ENCODE data around the gene ENTPD6. TPM values are rescaled to one million over a fixed set of nuclear protein-coding genes. Genes with fewer than 3 reads are reported as not detected.

ENTPD6 gene
- total RNA-seq, 1 experiment from 2014 or later, result 68.3 TPM

DNA sequence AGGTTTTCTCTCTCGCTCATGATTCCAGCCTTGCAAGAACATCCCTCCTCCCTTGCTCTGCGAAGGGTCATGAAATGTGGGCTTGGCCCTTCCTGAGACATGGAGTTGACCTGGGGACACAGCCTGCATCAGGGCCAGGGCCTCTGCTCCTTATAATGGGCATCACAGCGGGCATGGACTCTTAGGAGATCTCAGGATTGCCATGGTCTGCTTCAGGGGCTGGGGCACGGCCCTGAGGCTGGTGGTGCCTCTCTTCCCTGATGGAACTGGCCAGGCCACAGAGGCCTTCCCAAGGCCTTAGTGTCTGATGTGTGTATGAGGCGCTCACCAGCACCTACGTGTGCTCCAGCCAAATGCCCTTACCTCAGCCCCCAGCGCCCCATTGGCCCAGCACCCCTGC is 23.9 kb downstream of the ENTPD6 start:
- DNase-seq (ENCODE audit: low spot score), result no peak
- in situ Hi-C loops (cut with HindIII; ENCODE audit: low sequenced_read_pairs), result no loop called here

DNA sequence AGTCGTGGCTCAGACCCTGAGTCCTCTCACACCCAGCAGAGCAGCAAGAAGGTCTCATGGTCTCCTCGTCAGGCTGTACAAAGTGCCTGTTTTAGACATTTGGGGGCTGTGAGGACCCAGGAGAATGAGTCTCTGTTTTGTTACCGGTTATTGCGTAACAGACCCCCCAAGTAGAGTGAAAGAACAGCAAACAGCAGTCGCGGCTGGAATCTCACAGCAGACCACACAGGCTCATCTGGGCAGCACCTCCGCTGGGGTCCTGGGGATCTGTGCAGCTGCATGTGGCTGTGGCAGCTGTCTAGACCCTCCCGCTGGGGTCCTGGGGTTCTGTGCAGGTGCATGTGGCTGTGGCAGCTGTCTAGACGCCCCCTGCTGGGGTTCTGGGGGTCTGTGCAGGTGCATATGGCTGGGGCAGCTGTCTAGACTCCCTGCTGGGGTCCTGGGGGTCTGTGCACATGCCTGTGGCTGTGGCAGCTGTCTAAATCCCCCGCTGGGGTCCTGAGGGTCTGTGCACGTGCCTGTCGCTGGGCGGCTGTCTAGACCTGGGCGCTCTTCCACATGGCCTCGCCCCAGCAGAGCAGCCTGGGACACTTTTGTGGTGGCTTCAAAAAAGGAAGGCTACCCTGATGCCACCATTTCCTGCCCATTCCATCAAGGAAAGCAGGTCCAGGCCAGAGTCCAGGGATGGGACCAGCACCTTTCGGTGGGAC is 24.7 kb downstream of the ENTPD6 start:
- in situ Hi-C loops (cut with HindIII; ENCODE audit: low sequenced_read_pairs), result no loop called here
- no peak for DNase-seq (ENCODE audit: low spot score)

DNA sequence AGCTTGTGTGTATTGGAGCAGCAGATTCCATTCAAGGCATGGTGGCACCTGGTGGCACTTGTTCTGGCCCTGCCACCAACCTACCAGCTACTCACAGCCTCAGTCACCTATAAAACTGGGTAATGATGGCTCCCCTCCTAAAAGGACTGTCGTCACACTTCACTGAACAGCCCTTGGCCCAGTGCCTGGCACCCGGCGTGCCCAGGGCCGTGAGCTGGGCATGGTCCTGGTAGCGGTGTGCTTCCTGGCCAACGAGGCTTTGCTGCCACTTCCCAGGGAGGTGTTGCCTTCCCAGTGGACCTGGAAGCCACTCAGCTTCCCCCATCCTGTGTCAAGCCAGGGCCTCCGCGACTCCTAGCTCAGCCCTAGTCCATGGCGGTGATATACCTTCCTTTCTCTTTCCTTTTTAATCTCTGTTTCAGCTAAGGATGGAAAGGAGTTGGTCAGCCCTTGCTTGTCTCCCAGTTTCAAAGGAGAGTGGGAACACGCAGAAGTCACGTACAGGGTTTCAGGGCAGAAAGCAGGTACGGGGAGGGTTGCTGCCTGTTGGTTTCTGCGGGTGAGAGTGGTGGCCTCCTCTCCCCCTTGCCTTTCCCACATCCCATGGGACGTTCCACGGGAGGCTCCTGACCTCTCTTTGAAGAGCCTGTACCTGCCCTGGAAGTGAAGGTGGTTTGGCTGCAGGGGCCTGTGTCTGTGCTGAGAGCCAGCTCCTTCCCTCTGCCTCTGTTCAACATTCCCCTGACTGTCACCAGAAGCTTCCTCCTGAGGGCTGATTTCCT is 25.5 kb downstream of the ENTPD6 start:
- in situ Hi-C loops (cut with HindIII; ENCODE audit: low sequenced_read_pairs), result no loop called here
- peak; percentile 89 for DNase-seq (ENCODE audit: low spot score)

DNA sequence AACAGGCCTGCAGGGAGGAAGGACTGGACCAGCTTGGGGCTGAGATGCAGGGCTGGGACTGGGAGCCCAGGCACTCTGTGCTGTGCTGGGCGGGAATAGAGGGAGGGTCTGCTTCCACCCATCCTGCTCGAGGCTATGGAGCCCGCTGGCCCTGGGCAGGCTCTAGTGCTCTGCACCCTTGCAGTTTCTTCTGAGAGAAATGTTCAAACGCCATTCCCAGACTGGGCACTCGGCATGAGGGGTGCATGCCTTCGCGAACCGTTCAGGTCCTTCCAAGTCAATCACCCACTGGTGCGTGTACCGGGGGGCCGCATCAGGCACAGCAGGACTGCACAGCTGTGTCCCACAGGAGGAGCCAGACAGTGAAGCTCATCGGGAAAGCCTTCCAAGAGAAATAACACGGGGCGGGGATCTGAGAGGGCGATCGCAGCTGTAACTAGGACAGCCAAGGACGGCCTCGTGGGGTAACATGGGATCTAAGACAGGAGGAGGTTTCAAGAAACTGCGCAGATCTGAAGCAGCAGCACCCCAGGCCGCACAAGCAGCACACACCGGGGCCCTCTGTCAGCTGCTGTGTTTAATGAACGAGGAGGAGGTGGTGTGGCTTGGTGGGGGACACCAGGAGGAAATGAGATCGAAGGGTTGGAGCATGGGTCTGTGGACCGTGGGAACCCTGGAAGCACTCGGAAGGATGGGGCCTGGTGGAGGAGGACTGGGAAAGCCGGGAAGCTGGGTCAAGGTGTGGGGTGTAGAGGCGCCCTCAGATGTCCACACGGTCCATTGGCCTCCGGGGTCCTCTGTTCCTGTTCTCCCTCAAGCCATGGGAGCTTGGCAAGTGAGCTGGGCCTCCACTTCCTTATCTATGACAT is 26.3 kb downstream of the ENTPD6 start:
- in situ Hi-C loops (cut with HindIII; ENCODE audit: low sequenced_read_pairs), result no loop called here
- DNase-seq (ENCODE audit: low spot score), result no peak

DNA sequence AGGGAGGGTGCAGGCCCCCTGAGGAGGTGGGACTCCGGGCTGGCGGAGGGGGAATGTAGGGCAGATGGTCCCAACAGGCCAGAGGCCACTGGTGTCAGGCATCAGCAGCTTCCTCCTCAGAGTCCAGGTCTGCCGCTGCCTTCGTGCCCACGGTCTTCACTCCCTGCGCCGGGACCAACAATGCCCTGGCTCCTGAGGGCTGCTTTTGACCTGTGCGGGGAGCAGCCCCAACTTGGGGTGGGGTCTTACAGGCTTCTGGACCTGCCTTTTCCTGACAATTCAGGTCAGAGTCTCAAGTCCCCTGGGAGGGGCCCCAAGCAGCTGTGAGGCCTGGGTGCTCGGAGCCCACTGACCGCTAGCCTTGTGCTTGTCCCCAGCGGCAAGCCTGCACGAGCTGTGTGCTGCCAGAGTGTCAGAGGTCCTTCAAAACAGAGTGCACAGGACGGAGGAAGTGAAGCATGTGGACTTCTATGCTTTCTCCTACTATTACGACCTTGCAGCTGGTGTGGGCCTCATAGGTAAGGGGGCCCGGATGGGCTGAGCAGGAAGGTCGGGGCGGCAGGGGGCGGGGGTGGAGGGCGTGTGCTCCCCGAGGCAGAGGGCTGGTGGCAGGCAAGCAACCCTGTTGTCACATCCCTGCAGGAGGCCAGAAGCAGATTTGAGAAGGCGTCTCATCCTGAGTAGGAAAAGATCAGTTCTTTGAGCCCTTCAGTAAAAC is 27.1 kb downstream of the ENTPD6 start:
- no peak for DNase-seq (ENCODE audit: low spot score)
- in situ Hi-C loops (cut with HindIII; ENCODE audit: low sequenced_read_pairs), result no loop called here

DNA sequence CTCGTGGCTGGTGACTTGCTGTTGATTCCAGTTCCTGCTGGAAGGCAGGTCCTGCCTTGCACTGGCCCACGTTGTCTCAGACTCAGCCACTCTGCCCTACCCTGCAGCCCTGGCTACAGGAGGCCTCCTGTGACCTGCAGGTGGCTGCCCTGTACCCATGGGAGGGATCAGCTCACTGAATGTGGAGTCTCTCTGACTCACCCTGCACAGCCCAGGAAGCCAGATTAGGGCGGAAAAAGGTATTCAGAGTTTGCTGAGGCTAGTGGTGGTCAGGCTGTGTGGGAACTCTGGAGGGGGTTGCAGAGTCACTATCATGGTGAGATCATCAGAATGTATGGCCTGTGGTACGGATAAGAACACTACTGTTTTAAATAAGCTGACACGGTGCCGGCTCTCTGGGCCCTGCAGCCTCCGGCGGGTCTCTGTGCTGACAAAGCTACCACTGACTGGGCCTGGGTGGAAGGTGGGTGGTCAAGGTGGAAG is 27.7 kb downstream of the ENTPD6 start:
- in situ Hi-C loops (cut with HindIII; ENCODE audit: low sequenced_read_pairs), result no loop called here

DNA sequence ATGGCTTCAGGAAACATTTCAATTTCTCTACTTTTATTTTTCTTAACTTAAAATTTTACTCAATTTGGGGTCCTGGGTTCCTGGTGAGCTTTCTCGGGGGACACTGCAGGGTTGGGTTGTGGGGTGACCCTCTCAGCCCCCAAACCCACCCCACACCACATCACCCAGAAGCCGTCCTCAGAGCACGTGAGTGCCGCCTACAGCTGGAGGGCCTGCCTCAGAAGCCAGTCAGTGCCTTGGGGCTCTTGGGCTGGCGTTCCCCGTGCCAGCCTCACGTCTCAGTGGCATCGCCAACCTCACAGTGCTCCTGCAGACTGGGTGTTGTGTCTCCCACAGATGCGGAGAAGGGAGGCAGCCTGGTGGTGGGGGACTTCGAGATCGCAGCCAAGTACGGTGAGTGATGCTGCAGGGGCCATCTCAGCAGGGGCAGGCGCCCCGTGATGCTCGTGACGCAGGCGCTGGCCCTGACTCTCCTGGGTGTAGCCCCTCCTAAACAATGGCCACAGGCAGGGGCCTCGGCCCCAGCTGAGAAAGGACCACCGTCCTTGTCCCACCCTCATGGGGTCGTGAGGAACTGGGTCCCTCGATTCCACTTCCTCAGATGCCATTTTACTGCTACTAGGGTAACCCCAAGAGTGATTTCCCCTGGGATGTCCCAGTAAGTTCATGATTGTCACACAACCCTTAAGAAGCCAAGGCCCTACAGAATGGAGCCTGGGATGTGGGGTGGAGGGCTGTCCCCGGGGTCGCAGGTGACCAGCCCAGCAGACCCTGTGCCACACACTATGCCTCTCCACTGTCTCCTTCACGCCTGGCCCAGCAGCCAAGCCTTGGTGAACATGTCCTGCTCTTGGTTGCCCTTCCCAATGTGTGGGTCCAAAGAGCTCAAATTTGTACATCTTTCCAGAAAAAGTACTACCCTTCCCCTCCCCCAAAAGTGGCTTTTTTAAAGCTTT is 28.5 kb downstream of the ENTPD6 start:
- DNase-seq (ENCODE audit: low spot score), result no peak
- in situ Hi-C loops (cut with HindIII; ENCODE audit: low sequenced_read_pairs), result no loop called here

More for the DNA sequence above, 27.7 kb downstream of the ENTPD6 start:
- no peak for DNase-seq (ENCODE audit: low spot score)

DNA sequence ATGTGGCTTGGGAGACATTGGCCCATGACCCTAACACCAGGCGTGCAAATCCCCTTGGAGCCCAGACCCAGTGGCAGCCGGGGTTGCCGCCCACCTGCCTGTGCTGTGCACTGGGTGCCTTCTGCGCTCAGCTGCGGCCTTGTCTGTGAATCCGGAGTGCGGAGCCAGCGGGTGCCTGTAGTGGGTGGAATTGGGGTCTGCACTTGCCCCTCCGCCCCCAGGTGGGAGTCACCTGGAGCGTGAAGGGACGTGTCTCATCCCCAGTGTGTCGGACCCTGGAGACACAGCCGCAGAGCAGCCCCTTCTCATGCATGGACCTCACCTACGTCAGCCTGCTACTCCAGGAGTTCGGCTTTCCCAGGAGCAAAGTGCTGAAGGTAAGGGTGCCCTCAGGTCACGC is 29.4 kb downstream of the ENTPD6 start:
- in situ Hi-C loops (cut with HindIII; ENCODE audit: low sequenced_read_pairs), result no loop called here
- no peak for DNase-seq (ENCODE audit: low spot score)

DNA sequence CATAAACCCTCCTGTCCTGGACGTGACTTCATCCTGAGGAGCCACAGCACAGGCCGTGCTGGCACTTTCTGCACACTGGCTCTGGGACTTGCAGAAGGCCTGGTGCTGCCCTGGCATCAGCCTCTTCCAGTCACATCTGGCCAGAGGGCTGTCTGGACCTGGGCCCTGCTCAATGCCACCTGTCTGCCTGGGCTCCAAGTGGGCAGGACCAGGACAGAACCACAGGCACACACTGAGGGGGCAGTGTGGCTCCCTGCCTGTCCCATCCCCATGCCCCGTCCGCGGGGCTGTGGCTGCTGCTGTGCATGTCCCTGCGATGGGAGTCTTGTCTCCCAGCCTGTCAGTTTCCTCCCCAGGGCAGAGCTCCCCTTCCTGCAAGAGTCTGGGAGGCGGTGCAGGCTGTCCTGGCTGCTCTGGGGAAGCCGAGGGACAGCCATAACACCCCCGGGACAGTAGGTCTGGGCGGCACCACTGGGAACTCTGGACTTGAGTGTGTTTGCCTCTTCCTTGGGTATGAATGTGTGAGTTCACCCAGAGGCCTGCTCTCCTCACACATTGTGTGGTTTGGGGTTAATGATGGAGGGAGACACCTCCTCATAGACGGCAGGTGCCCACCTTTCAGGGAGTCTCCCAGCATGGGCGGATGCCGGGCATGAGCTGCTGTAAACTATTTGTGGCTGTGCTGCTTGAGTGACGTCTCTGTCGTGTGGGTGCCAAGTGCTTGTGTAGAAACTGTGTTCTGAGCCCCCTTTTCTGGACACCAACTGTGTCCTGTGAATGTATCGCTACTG is 30.3 kb downstream of the ENTPD6 start:
- in situ Hi-C loops (cut with HindIII; ENCODE audit: low sequenced_read_pairs), result no loop called here
- no peak for DNase-seq (ENCODE audit: low spot score)

DNA sequence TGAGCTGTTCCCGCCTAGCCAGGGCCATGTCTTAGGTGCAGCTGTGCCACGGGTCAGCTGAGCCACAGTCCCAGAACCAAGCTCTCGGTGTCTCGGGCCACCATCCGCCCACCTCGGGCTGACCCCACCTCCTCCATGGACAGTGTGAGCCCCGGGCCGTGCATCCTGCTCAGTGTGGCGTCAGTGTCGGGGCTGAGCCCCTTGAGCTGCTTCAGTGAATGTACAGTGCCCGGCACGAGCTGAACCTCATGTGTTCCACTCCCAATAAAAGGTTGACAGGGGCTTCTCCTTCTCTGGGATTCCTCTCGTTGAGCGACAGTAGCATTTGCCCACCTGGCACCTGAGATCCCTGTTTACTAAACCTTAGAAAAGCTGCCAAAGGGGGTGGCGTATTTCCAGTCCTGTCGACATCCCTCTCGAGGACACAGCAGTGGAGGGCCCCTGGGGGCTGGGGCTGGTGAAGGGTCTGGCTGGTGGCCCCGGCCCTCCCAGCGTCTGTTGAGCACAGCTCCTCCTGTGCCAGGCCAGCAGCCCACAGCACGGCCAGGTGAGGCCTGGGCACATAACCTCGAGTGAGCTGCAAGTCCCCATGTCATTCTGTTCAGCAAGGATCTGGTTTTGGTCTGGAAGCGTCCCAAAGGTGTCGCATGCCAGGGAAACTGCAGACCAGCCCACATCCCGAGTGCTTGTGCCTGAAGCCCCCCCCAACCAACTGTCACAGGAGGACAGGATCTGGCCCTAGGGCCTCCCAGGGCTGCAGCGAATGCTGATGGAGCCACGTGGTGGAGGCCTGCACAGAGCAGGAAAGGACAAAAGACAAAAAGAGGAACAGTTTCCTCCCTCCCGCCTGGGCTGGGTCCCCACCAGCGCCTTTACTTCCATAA is 31.2 kb downstream of the ENTPD6 start:
- in situ Hi-C loops (cut with HindIII; ENCODE audit: low sequenced_read_pairs), result no loop called here
- peak; percentile 91 for DNase-seq (ENCODE audit: low spot score)

DNA sequence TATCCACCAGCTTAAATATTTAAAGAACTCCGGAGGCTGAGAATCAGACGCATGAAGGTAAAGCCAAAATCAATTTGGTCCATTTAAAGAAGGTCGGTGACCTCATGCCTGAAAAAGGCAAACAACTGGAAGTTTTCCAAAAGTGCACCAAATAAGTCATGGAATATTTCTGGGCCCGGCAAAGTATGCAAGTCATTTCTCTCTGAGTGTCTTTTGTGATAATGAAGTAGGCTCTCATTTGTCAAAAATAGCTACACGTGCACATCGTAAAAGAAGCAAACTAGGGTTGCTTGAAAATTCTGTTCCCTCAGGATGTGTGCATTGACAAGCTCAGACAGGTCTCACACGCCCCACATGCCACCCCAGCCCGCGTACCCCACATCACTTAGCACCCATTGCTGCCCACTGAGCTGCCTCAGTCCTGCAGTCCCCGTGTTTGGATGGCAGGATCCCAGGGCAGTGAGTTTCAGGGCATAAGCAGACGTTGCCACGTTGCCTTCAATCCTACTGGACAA is 31.9 kb downstream of the ENTPD6 start:
- in situ Hi-C loops (cut with HindIII; ENCODE audit: low sequenced_read_pairs), result no loop called here

DNA sequence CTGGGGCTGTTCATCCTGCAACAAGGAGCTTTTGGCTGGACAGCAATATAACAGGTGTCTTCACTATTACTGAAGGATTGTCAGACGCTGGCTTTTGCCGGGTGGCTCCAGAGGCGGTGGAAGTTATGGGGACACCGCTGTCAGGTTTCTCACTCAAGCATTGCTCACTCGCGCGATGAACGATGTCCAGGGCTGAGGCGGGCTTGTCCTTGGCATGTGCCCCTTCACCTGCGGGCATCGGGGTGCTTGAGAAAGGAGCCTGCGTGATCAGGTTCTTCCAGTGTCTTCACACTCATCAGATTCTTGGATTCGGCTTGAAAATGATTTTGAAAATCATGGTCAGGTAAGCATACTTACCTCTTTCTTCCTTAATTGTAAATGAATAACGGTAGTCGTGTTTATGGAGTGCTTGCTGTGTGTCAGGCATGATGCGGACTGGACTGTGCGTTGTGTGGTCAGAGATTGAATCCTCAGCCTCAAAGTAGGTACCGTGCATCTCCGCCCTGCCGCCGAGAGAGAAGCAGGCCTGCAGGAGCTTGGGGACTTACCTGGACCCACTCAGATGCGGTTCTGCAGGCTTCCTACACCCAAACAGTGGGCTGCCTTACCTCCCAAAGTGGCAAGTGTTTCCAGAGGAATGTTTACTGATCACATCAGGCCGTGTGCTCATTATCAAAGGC is 34.1 kb downstream of the ENTPD6 start:
- in situ Hi-C loops (cut with HindIII; ENCODE audit: low sequenced_read_pairs), result no loop called here
- DNase-seq (ENCODE audit: low spot score), result no peak

More for the DNA sequence above, 31.9 kb downstream of the ENTPD6 start:
- peak; percentile 73 for DNase-seq (ENCODE audit: low spot score)

DNA sequence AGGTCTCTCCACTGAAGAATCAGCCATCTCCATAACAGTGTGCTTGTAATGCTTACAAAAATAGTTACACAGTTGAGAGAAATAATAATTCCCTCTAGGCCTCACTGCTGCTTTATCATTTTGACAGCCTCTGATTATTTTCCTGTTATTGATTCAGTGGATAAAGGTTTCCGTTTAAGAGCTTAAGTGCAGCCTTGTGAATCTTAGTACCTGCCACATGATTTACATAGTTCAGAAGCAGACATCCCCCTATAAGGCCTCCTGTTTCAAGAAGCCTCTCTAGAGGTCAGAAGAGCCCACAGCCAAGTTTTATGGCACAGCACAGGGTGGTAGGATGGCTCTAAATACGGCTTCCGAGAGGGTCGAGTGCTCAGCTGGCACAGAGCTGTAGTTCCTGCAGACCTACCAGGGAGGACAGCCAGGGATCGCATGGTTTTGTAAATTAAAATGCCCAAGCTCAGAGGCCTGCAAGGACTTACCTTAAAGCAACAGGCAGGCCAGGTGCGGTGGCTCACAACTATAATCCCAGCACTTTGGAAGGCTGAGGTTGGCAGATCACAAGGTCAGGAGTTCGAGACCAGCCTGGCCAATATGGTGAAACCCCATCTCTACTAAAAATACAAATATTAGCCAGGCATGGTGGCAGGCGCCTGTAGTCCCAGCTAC is 34.8 kb downstream of the ENTPD6 start:
- no peak for DNase-seq (ENCODE audit: low spot score)
- in situ Hi-C loops (cut with HindIII; ENCODE audit: low sequenced_read_pairs), result no loop called here

DNA sequence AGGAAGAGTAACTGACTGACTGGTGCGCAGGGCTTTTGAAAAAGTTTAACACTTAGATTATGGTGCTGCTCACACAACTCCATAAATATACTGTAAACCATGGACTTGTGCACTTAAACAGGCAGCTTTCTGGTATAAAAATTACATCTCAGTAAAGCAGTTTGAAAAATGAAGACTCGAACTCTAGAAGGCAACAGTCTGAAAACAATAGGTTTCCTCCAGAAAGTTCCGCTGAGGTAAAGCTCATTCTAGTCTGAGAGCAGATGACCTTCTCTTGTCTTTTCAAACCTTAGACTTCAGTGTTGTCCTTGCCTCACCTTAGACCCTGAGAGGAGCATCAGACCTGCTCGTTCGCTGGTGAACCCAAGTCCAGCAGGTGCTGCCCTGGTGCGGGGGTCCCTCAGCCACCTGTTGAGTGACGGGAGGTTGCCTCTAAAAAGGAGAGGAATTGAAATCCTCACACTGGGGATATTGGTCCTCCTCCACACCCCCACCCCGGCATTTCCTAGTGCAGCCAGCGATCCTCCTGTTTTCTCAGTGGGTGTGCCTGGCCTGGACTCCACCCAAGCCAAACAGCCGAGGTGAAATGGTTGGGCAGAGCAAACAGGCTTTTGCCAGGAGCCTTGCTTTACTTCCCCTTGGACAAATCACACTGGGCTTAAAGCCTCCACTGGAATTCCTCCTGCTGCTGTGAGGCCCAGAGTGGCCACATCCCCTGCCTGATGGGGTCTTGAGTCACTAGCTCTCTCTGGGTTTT is 37.7 kb downstream of the ENTPD6 start:
- in situ Hi-C loops (cut with HindIII; ENCODE audit: low sequenced_read_pairs), result no loop called here
- DNase-seq (ENCODE audit: low spot score), result peak; percentile 76

All from G401 (cell line).